HG02884 (cell line): ENCODE results near the gene ZNF521.

Experiments
- ATAC-seq: cut with Tn5 transposase; IDR thresholded peaks from one replicate; pipeline ENCODE4 v1.9.1; 2021; ENCODE audit warnings: mild to moderate bottlenecking, moderate library complexity; ENCODE audit not compliant: unreplicated experiment

Gene ZNF521

DNA sequence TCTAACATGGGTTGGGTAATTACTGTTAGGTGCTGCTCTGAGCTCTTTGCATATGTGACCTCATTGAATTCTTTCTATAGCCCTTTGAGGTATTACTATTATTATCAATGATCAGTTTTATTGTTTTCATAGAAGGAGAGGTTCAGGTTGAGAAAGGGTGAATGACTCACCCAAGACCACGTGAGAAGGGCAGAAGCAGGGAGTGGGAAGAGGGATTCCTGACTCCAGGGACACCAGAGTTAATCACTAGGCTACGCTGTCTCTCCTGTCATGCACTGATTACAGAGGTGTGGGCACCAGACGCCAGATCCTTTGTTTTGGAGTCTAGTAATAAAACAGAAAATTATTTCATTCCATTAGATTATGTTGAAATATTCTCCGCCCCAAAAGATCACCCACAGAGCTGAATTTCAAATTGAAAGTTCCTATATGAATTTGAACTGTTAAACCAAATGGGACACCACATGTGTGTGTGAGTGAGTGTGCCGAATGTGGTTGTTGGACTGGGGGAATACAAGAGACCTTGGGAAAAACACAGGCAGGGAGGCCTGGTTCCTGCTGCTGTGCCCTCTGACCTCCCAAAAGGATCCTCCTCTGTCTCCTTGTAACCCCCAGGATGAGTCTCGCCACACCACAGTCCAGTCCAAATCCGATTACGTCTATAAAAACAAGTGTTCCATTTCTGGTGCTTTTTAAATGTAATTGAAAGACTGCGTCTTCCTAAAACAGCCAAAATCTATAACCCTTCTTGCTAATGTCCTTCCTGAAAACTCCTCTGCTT is 215.4 kb downstream of the ZNF521 start:
- ATAC-seq, result no peak

DNA sequence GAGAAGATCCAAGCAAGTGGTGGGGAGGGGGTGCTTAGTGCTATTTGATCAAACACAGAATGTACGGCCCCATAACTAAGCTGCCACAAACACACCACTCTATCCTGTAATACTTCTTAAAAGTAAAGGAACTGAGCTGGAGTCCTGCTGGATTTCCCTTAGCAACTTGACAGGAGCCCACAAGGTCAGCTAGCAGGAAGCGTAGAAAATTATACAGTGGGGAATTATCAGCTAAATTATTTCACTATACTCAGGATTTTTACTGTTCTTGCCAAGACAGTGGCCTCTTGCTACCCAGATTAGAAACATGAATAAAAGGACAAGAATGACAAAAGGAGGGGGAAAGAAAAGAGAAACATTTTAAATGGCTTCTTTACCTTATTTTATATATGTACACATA is 217.1 kb downstream of the ZNF521 start:
- ATAC-seq, result no peak

DNA sequence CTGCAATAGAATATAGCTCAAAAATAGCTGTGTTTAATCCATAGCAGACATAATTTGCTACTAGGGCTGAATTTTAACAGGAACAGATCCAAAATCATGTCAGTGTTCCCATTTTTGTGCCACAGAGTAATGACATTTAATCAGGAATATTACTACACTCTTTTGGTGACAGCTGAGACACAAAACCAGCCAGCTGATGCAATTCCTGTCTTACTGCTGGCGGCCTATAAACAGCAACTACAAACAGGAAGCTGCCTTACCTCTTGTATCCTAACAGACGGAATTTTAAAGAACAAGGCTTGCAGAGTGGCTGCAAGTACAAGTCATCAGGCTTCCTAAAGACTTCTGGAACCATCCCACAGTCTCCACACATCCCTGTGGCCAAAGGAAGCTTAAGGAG is 218.1 kb downstream of the ZNF521 start:
- ATAC-seq, result no peak

DNA sequence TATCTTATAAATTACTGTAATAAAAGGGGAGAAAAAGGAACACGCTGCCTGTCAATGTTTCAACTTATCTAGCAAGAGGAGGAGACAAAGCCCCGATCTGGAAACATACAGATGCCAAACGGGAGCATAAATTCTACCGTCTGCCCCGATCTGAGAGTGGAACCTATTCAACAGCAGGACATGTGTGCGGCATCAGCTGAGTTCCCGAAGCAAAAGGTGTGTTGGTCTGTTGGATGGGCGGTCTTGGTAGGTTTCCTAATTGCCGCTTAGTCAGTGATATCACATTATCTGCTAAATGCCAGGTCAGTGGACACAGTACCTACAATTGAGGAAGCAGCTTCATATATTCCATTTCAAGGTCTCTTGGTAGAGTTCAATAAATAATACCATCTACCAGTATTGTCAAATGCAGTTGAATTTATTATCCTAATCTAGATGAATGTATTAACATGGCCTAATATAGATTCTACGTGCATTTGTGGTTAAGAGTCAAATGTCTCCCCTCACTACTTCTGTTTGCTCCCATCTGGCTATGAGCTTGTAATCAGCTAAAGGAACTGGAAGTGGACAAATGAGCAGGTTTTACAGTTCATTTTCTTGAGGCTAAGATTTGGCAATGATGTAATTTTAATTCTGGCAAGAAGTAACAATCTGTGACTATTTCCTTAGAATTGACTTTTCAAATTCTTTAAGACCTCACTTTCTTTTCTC is 219.0 kb downstream of the ZNF521 start:
- ATAC-seq, result no peak

DNA sequence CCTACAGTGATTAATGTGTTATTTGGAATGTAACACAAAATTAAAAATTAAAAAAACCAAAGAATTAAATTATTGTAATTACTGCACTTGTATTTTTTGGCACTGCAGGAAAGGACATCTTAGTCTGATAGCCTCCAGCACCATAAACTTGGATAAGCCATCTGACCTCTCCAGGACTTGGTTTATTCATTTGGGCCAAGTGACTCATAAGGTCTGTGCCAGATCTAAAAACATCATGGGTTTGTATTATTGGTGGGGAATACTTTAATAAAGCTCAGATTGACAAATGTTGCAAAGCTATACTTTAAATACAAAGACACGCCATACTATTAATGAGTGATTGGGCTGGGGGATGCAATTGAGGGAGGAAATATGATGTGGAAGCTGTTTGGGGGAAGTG is 225.2 kb downstream of the ZNF521 start:
- ATAC-seq, result no peak

DNA sequence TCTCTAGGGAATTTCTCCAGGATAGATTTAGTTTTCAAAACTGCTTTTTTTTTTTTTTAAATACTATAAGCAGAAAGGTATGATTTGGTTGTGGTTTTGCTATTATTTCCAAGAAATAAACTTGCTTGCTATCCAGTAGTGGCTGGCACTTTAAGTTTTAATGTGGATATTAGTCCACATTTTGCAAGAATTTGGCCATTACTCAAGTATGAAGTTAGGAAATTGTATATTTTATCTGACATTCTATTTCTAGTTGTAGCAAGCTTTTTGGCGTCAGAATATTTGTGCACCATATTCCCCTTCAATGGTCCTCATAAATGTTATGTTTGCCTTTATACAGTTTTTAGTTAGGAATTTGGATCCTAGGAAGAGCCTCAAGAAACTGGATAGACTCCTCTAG is 226.3 kb downstream of the ZNF521 start:
- no peak for ATAC-seq

DNA sequence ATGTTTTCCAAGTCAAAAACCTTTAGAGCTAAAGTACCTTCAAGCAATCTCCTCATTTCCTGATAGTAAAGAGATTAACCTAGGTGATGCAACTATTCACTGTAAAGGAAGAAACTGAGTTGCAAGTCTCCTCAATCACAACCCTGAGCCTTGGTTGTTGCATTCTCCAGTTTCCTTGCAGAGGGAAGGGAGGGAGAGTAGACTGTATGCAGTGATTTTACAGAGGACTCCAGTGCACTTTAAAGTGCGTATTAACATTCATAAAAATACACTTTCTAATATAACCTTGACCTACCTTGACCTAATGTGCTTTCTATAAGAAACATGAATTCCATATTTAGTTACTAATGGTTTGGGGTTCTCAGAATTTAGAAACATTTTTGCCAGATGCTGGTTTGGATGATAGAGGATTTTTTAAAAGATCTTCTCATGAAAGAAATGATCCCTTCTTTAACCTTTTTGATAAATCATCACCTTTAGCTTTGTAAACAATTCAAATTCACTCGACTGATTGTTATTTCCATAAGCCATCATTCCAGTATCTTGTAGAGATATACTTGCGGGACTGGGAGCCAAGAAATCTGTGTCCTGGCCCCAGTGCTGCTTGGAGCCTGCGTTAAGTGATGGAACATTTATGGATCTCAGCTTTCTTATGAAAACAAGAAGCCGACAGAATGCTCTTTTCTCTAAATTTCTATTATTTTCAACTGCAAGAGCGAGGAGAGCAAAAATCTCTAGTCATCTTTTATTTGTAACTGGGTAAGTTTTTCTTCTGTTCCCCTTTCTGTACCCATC is 228.3 kb downstream of the ZNF521 start:
- no peak for ATAC-seq

DNA sequence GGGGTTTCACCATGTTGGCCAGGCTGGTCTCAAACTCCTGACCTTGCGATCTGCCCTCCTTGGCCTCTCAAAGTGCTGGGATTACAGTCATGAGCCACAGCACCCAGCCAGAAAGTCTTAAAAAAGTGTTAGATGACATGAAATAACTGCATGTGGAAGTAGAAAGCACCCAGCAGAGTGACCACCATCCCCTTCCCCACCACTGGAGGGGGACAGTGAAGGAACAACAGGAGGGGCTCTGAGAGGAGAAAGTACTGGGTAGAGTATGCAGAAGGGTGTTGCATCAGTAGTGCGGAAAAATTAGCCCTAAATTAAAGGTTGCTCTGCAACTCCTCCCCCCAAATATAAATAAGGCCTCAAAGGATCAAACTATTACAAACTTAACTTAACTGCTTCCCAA is 230.5 kb downstream of the ZNF521 start:
- ATAC-seq, result no peak

DNA sequence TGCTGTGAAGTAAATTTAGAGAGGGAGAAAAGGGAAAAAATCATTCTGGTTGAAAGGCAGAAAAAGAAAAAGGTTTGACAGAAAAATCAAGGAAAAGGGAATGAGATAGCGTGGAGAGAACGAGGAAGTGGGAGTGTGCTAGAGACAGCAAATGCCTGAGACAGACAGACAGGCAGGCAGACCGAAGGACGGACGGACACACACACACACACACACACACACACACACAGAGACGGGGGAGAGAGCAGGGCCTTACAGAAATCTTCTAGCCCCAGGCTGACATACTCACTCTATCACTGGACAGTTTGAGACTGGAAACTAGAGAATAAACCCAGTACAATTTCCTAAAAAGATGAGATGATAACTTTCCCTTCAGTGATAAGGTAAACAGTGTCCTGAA is 238.4 kb downstream of the ZNF521 start:
- ATAC-seq, result no peak

DNA sequence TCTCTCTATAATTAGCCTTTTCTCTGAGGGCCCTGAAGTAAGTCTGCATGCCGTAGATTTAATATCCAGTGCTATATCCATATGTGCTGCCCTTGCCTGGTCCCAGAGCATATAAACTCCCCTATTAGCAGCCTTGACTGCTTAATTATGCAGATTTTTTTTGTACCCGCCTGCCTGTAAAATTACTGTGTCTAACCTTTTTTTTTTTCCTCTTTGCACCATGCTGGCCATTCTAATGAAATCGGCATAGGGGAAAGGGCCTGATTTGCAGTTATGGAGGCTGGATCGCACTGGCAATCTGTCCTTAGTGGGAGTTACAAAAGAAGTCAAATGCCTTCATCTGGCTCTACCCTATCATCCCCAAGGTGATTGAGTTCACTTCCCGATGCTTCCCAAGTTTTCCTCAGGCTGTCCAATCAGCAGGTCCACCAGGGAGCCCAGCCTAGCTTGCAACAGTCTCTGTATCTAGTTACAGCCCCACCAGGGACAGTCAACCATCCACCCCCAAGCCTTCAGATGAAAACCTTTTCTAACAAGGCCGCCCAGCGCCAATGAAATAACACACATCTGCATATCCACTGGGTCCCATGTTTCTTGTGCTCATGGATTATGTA is 239.0 kb downstream of the ZNF521 start:
- no peak for ATAC-seq

DNA sequence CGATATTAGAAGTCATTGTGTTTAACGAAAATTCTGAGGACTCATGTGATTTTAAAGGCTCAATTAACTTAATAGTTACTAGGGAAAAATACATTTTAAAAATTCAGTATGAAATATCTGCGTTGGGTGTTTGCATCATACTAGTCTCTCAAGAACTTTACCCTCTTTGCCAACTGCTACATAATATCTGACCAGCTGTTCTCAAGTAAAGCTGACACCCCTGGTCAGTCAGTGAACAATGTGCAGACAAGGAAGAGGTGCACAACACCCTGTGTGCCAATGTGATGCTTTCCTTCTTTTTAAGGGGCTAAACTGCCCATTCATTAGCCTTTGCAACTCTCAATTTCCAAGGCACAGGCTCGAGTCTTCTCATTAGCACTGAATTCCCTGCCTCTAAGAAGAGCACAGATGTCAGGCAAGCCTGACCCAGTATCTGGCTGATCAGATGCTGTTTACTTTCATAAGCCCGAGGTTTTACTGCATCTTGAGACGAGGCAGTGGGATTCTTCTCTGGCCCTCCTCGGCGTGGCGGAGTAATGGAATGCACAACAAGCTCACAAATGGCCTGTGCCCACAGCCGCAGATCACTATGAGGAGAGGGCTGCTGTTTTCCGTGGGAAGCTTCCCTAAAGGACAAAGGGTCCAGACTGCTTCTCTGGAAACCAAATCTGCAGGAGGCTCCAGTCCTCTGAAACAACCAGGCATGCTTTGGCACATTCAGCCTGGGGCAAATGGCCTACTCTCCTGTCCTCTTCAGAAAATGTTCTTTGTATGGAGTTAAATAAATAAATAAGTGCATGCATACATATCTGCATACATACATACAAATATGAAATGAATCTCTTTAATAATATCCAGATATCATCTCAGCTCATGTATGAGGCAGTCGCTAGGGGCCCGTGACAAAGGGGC is 240.3 kb downstream of the ZNF521 start:
- ATAC-seq, result no peak

DNA sequence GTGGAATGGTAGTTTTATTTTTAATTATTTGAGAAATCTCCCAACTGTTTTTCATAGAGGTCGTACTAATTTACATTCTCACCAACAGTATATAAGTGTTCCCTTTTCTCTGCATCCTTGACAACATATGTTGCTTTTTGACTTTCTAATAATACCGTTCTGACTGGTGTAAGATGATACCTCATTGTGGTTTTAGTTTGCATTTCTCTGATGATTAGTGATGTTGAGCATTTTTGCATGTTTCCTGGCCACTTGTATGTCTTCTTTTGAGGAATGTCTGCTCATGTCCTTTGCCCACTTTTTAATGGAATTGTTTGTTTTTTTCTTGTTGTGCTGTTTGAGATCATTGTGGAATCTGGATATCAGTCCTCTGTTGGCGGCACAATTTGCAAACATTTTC is 242.5 kb downstream of the ZNF521 start:
- no peak for ATAC-seq

DNA sequence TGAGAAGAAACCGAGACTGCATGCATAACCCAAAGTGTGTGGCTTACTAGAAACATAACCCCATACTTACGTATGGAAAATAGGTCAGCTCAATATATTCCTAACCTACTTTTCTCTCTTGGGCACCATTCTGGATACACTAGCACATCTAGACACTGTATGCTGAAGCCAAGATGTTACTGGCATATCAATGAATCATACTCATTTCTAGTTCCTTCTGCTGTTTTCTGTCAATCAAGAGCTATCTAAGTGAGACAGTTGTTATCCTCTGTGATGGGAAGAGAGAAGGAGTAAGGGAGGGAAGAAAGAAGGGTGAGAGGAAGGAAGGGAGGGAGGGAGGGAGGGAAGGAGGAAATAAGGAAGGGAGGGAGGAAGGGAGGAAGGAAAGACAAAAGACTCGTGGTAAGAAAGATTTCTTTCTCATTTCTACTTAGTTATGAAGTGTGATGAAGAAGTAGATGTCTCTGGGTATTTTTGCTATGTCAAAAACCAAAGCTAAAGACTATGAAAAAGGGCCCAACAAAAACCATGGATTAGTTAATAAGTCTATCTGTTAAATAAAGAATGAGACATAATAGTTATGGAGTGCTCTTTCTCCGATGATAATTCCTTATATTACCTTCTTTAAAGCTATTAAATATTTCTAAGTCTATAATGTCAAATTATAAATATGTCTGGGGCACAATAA is 248.4 kb downstream of the ZNF521 start:
- no peak for ATAC-seq

DNA sequence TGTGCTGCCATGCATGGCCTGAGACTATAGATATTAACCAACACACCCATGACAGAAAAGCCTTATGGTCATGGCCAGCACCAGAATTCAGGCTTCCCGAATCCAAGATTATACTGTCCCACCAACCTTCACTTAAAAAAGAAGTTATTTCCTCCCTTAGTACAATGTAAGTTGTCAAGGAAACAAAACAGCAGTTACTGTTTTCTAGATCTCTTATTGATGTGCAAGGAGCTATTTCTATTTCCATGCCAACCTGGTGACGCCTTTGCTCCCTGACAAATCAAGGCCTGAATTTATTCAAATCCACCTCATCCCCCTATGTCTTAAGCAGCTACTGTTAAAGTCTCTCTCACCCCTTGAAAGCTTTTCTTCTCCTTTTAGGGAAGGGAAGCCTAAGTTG is 249.3 kb downstream of the ZNF521 start:
- no peak for ATAC-seq

DNA sequence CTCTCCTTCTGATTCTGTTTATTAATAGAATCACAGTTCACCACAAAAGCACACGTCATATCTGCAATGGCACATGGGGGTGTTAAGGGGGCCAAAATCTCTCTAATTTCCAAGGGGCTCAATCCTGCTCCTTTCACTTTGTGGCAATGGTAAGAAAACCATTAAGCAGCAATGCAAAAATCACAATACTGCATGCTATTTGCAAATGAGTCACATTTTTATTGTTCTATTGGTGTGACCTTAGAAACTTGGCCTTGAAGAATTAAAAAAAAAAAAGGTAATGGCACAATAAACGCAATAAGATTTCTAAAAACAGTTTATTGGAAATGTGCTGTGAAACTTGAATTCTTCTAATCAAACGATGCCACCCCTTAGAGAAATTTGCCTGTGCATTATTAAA is 251.5 kb downstream of the ZNF521 start:
- no peak for ATAC-seq

DNA sequence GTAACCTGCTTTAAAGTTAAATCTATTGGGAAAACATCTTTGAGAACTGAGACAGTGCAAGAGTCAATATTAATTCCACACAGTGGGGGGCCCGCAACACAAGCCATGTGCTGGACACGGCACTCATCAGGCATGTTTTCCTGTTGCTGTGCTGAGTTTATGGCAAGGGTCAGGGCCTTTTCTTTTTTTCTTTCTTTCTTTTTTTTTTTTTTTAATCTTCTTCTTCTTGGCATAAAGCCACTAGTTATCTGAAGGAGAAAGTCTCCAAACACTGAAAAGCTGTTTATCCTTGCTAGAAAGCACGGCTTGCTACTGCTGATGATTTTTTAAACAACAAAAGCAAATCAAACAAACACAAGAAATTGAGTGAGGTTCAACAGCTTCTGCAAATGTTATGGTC is 252.1 kb downstream of the ZNF521 start:
- no peak for ATAC-seq

DNA sequence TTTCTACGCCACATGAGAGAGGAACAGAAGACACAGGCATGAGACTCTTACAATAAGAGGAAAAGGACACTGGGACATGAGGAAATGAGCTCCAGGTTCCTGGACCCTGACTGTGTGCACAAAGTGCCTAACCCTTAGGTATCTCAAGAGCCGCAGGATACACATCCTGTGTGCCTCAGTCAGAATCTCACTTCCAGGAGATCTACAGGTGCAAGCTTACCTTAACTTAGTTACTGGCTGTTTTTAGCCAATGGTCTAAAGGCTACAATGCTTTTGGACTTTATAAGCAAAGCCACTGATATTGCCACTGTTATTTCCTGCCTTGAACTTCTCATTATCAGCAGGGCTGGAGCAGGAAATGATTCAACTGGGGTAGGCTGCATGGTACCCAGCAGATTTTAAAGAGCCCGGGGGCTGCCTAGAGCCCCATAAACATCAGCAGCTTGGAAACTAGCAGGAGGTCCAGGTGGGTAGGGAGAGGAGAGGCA is 254.4 kb downstream of the ZNF521 start:
- no peak for ATAC-seq

DNA sequence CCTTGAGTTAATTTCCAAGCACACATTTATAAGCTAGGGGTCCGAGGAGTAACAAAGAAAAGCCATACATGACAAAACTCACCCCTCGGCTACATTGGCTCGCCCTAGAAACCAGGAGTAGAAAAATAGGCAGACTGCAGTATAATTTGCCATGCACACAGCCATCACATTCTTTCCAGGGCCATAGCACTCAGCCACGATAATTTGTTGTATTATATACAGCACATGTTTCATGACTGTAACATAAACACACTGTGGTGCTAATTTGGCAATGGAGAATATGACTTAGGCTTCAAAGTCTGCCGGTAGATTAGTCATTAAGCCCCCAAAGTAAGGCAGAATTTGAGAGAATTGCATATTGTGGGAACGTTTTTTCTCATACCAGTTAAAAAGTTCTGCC is 254.9 kb downstream of the ZNF521 start:
- no peak for ATAC-seq

DNA sequence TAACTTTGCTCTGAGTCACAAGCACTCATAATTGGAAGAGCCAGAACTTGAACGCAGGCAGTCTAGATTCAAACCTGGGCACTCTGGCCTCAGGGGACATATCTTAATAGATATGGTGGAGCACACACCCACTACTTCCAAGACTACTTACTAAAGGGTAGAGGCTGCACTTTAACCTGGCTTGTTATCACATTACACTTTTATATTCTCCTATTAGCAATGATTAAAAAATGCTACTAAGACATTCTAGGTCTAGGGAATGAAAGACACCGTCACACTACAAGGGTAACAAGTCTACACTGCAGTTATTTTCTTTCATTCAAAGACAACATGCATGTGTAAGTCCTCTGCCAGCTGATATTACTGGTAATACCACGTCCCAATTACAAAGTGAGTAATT is 258.8 kb downstream of the ZNF521 start:
- ATAC-seq, result no peak

DNA sequence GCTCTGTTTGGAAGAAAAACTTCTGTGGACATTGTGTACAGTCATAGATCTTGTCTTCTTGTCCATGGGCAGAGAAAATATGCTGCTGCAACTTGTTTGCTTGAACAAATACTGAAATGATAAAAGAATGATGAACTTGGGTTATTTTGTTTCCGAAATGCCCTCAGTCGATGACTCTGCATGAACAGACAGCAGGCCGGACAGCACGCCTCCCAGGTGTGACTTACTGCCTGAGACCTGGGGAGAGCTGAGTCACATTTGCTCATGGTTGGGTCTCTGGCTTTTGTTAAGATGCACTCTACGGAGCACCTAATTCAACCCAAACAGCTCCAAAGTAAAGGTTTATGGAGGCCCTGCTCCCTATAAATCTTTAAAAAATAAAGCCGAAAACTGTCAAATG is 262.5 kb downstream of the ZNF521 start:
- ATAC-seq, result no peak
